Omental fat pad (tissue), 4 donors: ENCODE data around the gene MANSC4. TPM values are rescaled to one million over a fixed set of nuclear protein-coding genes. Genes with fewer than 3 reads are reported as not detected.

Experiments used
- ATAC-seq: fragments of 150-250 bp; one replicate; pipeline ENCODE4 v1.9.1; 2016; ENCODE audit warnings: mild to moderate bottlenecking, moderate library complexity; ENCODE audit not compliant: low FRiP score
- DNase-seq: peaks from one replicate; pipeline ENCODE4 v3.0.0-alpha.2; 2019; ENCODE audit warnings: low spot score
- total RNA-seq, 4 donors: library from RNA; depleted of rRNA; stranded (reverse); fragments of >200 nt; gene quantifications; one replicate each; pipeline ENCODE4 v1.1.0, GENCODE V29; 2016
- TF ChIP-seq, protein P1 (sequence below), 3 donors: fragments of 450-650 bp; IDR thresholded peaks; one replicate each; pipeline ENCODE4 v1.5.1; 2016 to 2017; ENCODE audit warnings: antibody characterized with exemption in 3 of 3, mild to moderate bottlenecking in 3 of 3, moderate library complexity in 2 of 3

Gene MANSC4
- total RNA-seq, 4 donors from 2014 or later = not detected

- ATAC-seq = no peak
- TF ChIP-seq, protein P1, sequence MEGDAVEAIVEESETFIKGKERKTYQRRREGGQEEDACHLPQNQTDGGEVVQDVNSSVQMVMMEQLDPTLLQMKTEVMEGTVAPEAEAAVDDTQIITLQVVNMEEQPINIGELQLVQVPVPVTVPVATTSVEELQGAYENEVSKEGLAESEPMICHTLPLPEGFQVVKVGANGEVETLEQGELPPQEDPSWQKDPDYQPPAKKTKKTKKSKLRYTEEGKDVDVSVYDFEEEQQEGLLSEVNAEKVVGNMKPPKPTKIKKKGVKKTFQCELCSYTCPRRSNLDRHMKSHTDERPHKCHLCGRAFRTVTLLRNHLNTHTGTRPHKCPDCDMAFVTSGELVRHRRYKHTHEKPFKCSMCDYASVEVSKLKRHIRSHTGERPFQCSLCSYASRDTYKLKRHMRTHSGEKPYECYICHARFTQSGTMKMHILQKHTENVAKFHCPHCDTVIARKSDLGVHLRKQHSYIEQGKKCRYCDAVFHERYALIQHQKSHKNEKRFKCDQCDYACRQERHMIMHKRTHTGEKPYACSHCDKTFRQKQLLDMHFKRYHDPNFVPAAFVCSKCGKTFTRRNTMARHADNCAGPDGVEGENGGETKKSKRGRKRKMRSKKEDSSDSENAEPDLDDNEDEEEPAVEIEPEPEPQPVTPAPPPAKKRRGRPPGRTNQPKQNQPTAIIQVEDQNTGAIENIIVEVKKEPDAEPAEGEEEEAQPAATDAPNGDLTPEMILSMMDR (IDR thresholded peaks at IDR 0.05) = no peak
- DNase-seq = no peak
Observed at GRCh38 chr12:27779416-27779919, 568 bp downstream of the MANSC4 start.

- TF ChIP-seq, protein P1 (IDR thresholded peaks at IDR 0.05) = no peak
- no peak for DNase-seq
- no peak for ATAC-seq
Observed at GRCh38 chr12:27778206-27778605, 1.8 kb downstream of the MANSC4 start.

DNA sequence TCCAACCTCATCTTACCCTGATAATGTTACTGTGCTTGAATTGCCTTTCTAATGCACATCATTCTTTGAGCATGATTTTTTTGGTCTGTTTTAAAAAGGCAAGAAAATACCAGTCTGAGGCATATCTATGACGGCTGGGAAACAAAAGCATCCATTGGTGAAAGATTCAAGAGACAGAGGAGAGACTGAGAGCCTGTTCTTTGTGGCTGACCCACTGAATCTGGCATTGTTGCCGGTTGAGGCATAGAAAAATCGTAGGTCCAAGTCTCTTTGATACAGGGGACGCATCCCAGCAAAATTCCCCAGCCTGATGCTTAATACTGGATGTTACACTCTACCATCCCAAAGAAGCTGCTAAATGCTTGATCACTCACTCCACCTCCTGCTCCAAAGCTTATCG is 2.9 kb downstream of the MANSC4 start:
- no peak for DNase-seq
- TF ChIP-seq, protein P1 (IDR thresholded peaks at IDR 0.05) = no peak
- no peak for ATAC-seq

GRCh38 chr12:27772328-27773049 is 7.5 kb downstream of the MANSC4 start:
- TF ChIP-seq, protein P1 (IDR thresholded peaks at IDR 0.05) = no peak
- DNase-seq (no peak), ATAC-seq (no peak)

GRCh38 chr12:27771481-27772327 is 8.3 kb downstream of the MANSC4 start:
- ATAC-seq = no peak
- TF ChIP-seq, protein P1 (IDR thresholded peaks at IDR 0.05) = no peak

DNA sequence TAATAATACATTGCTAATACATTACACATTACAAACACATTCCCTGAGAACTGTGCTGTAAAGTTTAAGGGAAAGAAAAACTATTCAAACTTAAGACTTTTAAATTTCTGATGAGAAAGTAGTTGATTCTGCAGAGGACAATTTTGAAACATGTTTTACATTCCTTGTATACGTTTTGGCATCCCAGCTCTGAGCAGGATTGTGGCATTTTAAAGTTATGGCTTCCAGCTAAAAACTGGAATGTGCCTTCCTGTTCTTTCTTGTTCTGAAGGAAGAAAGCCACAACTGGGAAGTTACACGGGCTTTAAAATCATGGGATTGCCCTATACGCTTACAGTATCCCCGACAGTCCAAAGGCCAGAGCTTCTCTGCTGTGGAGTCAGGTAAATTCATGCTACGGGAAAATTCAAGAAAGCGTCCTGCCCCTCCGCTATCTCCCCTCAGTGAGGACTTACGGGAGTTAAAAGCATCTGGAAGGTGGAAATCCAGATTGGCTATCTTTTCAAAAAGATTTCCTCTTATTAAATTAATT is 10.8 kb downstream of the MANSC4 start:
- ATAC-seq (no peak), DNase-seq (no peak)
- TF ChIP-seq, protein P1 (IDR thresholded peaks at IDR 0.05) = no peak

More at GRCh38 chr12:27771481-27772327, 8.3 kb downstream of the MANSC4 start:
- DNase-seq = no peak
